ENCODE measurements around the gene SUDS3. TPM values are rescaled to one million over a fixed set of nuclear protein-coding genes. Genes with fewer than 3 reads are reported as not detected.

Gene SUDS3
- total RNA-seq, 1 donor from 2014 or later: 28.5 TPM

DNA sequence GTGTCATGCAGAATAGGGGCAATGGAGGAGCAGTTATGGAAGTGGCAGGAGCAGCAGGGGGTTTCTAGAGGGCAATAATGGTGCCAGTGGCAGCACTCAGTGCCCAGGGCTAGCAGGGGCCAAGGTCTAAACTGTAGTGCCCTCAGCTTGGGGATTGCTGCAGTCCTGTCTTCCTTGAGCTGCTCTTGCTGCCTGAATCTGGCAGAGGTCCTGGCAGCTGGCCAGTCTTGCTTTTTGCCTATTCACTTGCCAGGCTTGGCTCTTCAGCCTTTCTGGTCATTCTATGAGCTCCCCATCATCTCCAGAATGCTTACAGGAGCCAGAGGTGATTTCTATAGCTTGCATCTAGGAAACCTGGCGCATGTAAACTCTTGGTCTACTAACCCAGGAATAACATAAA lies 72.0 kb downstream of the SUDS3 start:
- no peak for DNase-seq
- TF ChIP-seq, protein P1, sequence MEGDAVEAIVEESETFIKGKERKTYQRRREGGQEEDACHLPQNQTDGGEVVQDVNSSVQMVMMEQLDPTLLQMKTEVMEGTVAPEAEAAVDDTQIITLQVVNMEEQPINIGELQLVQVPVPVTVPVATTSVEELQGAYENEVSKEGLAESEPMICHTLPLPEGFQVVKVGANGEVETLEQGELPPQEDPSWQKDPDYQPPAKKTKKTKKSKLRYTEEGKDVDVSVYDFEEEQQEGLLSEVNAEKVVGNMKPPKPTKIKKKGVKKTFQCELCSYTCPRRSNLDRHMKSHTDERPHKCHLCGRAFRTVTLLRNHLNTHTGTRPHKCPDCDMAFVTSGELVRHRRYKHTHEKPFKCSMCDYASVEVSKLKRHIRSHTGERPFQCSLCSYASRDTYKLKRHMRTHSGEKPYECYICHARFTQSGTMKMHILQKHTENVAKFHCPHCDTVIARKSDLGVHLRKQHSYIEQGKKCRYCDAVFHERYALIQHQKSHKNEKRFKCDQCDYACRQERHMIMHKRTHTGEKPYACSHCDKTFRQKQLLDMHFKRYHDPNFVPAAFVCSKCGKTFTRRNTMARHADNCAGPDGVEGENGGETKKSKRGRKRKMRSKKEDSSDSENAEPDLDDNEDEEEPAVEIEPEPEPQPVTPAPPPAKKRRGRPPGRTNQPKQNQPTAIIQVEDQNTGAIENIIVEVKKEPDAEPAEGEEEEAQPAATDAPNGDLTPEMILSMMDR (IDR thresholded peaks at IDR 0.05): no peak
- Histone ChIP-seq H3K36me3 (no peaks in the 10 kb centered on the region), H3K27me3 (ENCODE audit: low read depth) (peaks cover 4% of the 10 kb centered on the region), H3K27ac (no peak overlapping the region), H3K9me3 (no peaks in the 10 kb centered on the region), H3K4me1 (no peaks in the 10 kb centered on the region), H3K4me3 (no peak overlapping the region)
- ATAC-seq: no peak
- intact Hi-C loops (cut with DNase I): no loop called here

DNA sequence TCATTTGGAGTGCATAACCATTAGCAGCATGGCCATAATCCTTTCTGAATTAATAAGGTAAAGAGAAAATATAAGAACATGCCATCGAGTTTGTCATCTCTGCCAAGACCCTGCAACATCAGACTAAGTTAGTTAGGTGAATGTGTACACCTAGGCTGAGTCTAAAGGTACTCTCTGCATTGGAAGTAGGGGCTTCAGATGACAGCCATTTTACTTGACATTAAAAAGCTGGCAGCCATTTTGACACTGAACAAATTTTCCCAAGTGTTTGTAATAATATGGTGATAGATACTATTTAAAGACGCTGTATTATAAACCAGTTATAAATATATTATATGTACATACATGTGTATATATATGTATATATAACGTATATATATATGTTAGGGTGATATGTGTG lies 79.0 kb downstream of the SUDS3 start:
- intact Hi-C loops (cut with DNase I): no loop called here
- H3K36me3 ChIP-seq: no peaks in the 10 kb centered on the region
- ATAC-seq (no peak), DNase-seq (no peak)
- H3K4me1 ChIP-seq: no peaks in the 10 kb centered on the region
- H3K27me3 ChIP-seq (ENCODE audit: low read depth): no peaks in the 10 kb centered on the region
- TF ChIP-seq, protein P1 (IDR thresholded peaks at IDR 0.05): no peak
- no peak overlapping the region for H3K27ac ChIP-seq
- no peaks in the 10 kb centered on the region for H3K9me3 ChIP-seq
- no peak overlapping the region for H3K4me3 ChIP-seq

DNA sequence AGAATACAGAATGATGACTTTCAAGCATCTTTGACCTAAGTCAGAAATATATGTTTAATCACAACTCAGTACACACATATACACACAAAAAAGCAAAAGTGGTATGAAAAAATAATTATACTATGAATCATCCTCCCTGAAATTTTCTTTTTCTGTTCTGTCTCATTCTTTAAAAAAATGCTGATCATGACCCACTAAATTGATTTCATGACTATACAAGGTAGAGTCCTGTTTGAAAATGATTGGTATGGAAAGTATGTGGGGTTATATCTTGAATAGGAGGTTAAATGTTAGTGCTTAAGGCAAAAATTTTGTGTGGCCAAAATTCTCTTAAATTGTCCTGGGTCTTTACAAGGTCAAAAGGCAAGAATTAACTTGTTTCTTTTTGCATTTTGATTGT lies 80.4 kb downstream of the SUDS3 start:
- TF ChIP-seq, protein P1 (IDR thresholded peaks at IDR 0.05): no peak
- no peak for DNase-seq
- Histone ChIP-seq H3K4me1 (no peaks in the 10 kb centered on the region), H3K4me3 (no peak overlapping the region), H3K36me3 (no peaks in the 10 kb centered on the region), H3K27ac (no peak overlapping the region), H3K27me3 (ENCODE audit: low read depth) (no peaks in the 10 kb centered on the region), H3K9me3 (no peaks in the 10 kb centered on the region)
- intact Hi-C loops (cut with DNase I): no loop called here
- no peak for ATAC-seq

DNA sequence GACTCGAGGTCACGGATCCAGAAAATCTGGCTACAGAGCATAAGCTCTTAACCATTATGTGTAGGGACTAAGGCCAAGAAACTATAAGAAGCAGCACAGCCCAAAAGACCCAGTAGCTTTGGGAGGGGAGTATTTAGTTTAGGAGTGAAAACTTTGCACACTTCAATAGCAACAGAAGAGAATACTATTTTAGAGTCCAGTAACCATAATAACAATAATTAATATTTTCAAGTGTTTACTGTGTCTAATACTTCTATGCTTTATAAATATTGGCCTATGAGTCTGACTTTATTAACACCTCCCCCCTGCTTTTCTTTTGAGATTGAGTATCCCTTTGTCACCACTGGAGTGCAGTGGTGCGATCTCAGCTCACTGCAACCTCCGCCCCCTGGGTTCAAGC lies 82.8 kb downstream of the SUDS3 start:
- Histone ChIP-seq H3K36me3 (no peaks in the 10 kb centered on the region), H3K4me3 (no peak overlapping the region), H3K27ac (no peak overlapping the region), H3K4me1 (no peaks in the 10 kb centered on the region), H3K9me3 (no peaks in the 10 kb centered on the region), H3K27me3 (ENCODE audit: low read depth) (no peaks in the 10 kb centered on the region)
- DNase-seq (no peak), ATAC-seq (no peak)
- TF ChIP-seq, protein P1 (IDR thresholded peaks at IDR 0.05): no peak
- intact Hi-C loops (cut with DNase I): no loop called here

DNA sequence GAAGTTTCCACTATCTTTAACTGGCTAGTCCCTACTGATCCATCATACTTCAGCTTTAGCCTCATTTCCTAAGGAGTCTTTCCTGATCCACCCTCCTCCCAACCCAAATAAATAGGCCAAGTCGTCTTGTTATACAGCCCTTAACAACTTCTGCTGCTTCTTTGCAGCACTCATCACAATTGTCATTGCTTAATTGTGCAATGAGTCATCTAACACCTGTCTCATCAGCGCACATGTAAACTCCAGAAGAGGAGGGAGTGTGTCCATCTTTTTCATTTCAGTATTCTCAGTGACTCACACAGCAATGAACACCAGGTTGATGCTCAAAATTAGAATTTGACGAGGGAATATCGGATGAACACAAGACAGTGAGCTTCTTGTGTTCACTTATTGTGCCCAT lies 87.3 kb downstream of the SUDS3 start:
- DNase-seq (no peak), ATAC-seq (no peak)
- H3K4me1 ChIP-seq: no peaks in the 10 kb centered on the region
- H3K27ac ChIP-seq: no peak overlapping the region
- intact Hi-C loops (cut with DNase I): no loop called here
- H3K9me3 ChIP-seq: no peaks in the 10 kb centered on the region
- no peaks in the 10 kb centered on the region for H3K36me3 ChIP-seq
- TF ChIP-seq, protein P1 (IDR thresholded peaks at IDR 0.05): no peak
- H3K4me3 ChIP-seq: no peak overlapping the region
- H3K27me3 ChIP-seq (ENCODE audit: low read depth): no peaks in the 10 kb centered on the region

DNA sequence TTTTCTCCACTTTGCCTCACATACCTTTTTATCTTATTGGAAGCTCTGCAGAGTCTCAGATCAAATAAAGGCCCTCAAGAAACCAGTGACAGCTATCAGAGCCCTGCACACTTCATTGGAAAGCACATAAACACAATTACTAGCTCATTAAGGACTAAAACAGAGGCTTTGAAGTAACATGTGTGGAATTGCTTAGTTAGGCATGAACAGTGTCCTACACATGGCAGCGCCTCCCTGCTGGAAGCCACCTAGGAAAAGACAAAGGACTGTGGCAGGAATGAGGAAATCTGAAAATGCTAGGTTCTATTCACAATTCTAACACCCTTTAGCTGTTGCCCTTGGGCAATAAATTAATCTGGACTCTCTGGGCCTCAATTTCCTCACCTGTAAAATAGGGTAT lies 89.4 kb downstream of the SUDS3 start:
- no peaks in the 10 kb centered on the region for H3K27me3 ChIP-seq (ENCODE audit: low read depth)
- no peak overlapping the region for H3K4me3 ChIP-seq
- H3K4me1 ChIP-seq: no peaks in the 10 kb centered on the region
- ATAC-seq (no peak), DNase-seq (no peak)
- H3K9me3 ChIP-seq: no peaks in the 10 kb centered on the region
- H3K36me3 ChIP-seq: no peaks in the 10 kb centered on the region
- H3K27ac ChIP-seq: no peak overlapping the region
- TF ChIP-seq, protein P1 (IDR thresholded peaks at IDR 0.05): no peak
- intact Hi-C loops (cut with DNase I): no loop called here
